Measurements from ENCODE around the gene DDAH1. TPM values are rescaled to one million over a fixed set of nuclear protein-coding genes. Genes with fewer than 3 reads are reported as not detected.

Gene DDAH1
- total RNA-seq, 1 experiment from 2014 or later: 80.9 TPM

GRCh38 chr1:85303440-85304162, 161.4 kb downstream of the DDAH1 start:
- DNase-seq: no peak
- Histone ChIP-seq H3K4me3 (no peak overlapping the region), H3K27ac (no peak overlapping the region), H3K27me3 (no peaks in the 10 kb centered on the region), H3K9me3 (replicated peaks) (no peaks in the 10 kb centered on the region), H3K4me1 (no peaks in the 10 kb centered on the region; the same call in 1 of the 2 replicates), H3K36me3 (no peaks in the 10 kb centered on the region)

- Histone ChIP-seq H3K9me3 (replicated peaks) (no peaks in the 10 kb centered on the region), H3K27me3 (no peaks in the 10 kb centered on the region), H3K4me1 (no peaks in the 10 kb centered on the region; the same call in 1 of the 2 replicates), H3K36me3 (no peaks in the 10 kb centered on the region), H3K4me3 (no peak overlapping the region), H3K27ac (no peak overlapping the region)
- DNase-seq: no peak
Measured at GRCh38 chr1:85300140-85300539, 164.8 kb downstream of the DDAH1 start.

- no peaks in the 10 kb centered on the region for H3K36me3 ChIP-seq
- DNase-seq: peak; percentile 60 to 73
- no peaks in the 10 kb centered on the region for H3K27me3 ChIP-seq
- no peaks in the 10 kb centered on the region for H3K9me3 ChIP-seq (replicated peaks)
- peak overlapping the region; percentile 7; the same call in 1 of the 2 replicates for H3K27ac ChIP-seq
- peak overlapping the region; percentile 28 for H3K4me3 ChIP-seq
- no peaks in the 10 kb centered on the region; the same call in 1 of the 2 replicates for H3K4me1 ChIP-seq
Measured at GRCh38 chr1:85297855-85298629, 166.9 kb downstream of the DDAH1 start.

GRCh38 chr1:85297538-85297854, 167.5 kb downstream of the DDAH1 start:
- no peaks in the 10 kb centered on the region for H3K27me3 ChIP-seq
- no peaks in the 10 kb centered on the region for H3K36me3 ChIP-seq
- H3K9me3 ChIP-seq (replicated peaks): no peaks in the 10 kb centered on the region
- H3K27ac ChIP-seq: peak overlapping the region; percentile 7; the same call in 1 of the 2 replicates
- no peak for DNase-seq
- no peaks in the 10 kb centered on the region; the same call in 1 of the 2 replicates for H3K4me1 ChIP-seq
- H3K4me3 ChIP-seq: peak overlapping the region; percentile 28

- H3K27ac ChIP-seq: no peak overlapping the region
- no peak for DNase-seq
- H3K9me3 ChIP-seq (replicated peaks): no peaks in the 10 kb centered on the region
- no peak overlapping the region for H3K4me3 ChIP-seq
- H3K36me3 ChIP-seq: no peaks in the 10 kb centered on the region
- H3K27me3 ChIP-seq: no peaks in the 10 kb centered on the region
- H3K4me1 ChIP-seq: no peaks in the 10 kb centered on the region; the same call in 1 of the 2 replicates
Measured at GRCh38 chr1:85296980-85297379, 168.0 kb downstream of the DDAH1 start.

GRCh38 chr1:85295654-85296053, 169.3 kb downstream of the DDAH1 start:
- no peak for DNase-seq
- H3K27me3 ChIP-seq: no peaks in the 10 kb centered on the region
- no peak overlapping the region for H3K4me3 ChIP-seq
- H3K9me3 ChIP-seq (replicated peaks): no peaks in the 10 kb centered on the region
- H3K36me3 ChIP-seq: no peaks in the 10 kb centered on the region
- no peak overlapping the region for H3K27ac ChIP-seq
- H3K4me1 ChIP-seq: no peaks in the 10 kb centered on the region; the same call in 1 of the 2 replicates

- Histone ChIP-seq H3K36me3 (no peaks in the 10 kb centered on the region), H3K4me1 (no peaks in the 10 kb centered on the region; the same call in 1 of the 2 replicates), H3K27me3 (no peaks in the 10 kb centered on the region), H3K27ac (no peak overlapping the region), H3K4me3 (no peak overlapping the region), H3K9me3 (replicated peaks) (no peaks in the 10 kb centered on the region)
- DNase-seq: no peak
Measured at GRCh38 chr1:85295006-85295431, 169.9 kb downstream of the DDAH1 start.

GRCh38 chr1:85290826-85291225, 174.1 kb downstream of the DDAH1 start:
- no peak for DNase-seq
- no peaks in the 10 kb centered on the region for H3K36me3 ChIP-seq
- H3K4me3 ChIP-seq: no peak overlapping the region
- no peak overlapping the region for H3K27ac ChIP-seq
- H3K27me3 ChIP-seq: no peaks in the 10 kb centered on the region
- no peaks in the 10 kb centered on the region for H3K4me1 ChIP-seq
- no peaks in the 10 kb centered on the region for H3K9me3 ChIP-seq (replicated peaks)

GRCh38 chr1:85289848-85290335, 175.1 kb downstream of the DDAH1 start:
- Histone ChIP-seq H3K36me3 (no peaks in the 10 kb centered on the region), H3K27me3 (no peaks in the 10 kb centered on the region)

GRCh38 chr1:85289207-85289847, 175.6 kb downstream of the DDAH1 start:
- no peak overlapping the region for H3K4me3 ChIP-seq
- H3K36me3 ChIP-seq: no peaks in the 10 kb centered on the region
- H3K27me3 ChIP-seq: no peaks in the 10 kb centered on the region
- H3K4me1 ChIP-seq: no peaks in the 10 kb centered on the region
- DNase-seq: no peak
- no peak overlapping the region for H3K27ac ChIP-seq
- no peaks in the 10 kb centered on the region for H3K9me3 ChIP-seq (replicated peaks)

More at GRCh38 chr1:85289848-85290335, 175.1 kb downstream of the DDAH1 start:
- no peak overlapping the region for H3K27ac ChIP-seq
- no peak overlapping the region for H3K4me3 ChIP-seq
- no peak for DNase-seq
- H3K4me1 ChIP-seq: no peaks in the 10 kb centered on the region
- no peaks in the 10 kb centered on the region for H3K9me3 ChIP-seq (replicated peaks)

- H3K4me1 ChIP-seq: no peaks in the 10 kb centered on the region
- no peaks in the 10 kb centered on the region for H3K9me3 ChIP-seq (replicated peaks)
- no peak for DNase-seq
- H3K36me3 ChIP-seq: no peaks in the 10 kb centered on the region
- no peak overlapping the region for H3K4me3 ChIP-seq
- no peak overlapping the region for H3K27ac ChIP-seq
- no peaks in the 10 kb centered on the region for H3K27me3 ChIP-seq
Measured at GRCh38 chr1:85284202-85284601, 180.8 kb downstream of the DDAH1 start.

GRCh38 chr1:85283475-85284199, 181.3 kb downstream of the DDAH1 start:
- Histone ChIP-seq H3K36me3 (no peaks in the 10 kb centered on the region), H3K9me3 (replicated peaks) (no peaks in the 10 kb centered on the region), H3K4me1 (no peaks in the 10 kb centered on the region), H3K4me3 (no peak overlapping the region), H3K27ac (no peak overlapping the region), H3K27me3 (no peaks in the 10 kb centered on the region)
- peak; percentile 58 to 71 for DNase-seq

- H3K36me3 ChIP-seq: no peaks in the 10 kb centered on the region
- H3K9me3 ChIP-seq (replicated peaks): no peaks in the 10 kb centered on the region
- no peak for DNase-seq
- H3K4me1 ChIP-seq: no peaks in the 10 kb centered on the region
- no peak overlapping the region for H3K27ac ChIP-seq
- H3K4me3 ChIP-seq: no peak overlapping the region
- no peaks in the 10 kb centered on the region for H3K27me3 ChIP-seq
Measured at GRCh38 chr1:85282424-85282823, 182.5 kb downstream of the DDAH1 start.

GRCh38 chr1:85280636-85281035, 184.3 kb downstream of the DDAH1 start:
- no peak overlapping the region for H3K4me3 ChIP-seq
- no peaks in the 10 kb centered on the region for H3K27me3 ChIP-seq
- no peaks in the 10 kb centered on the region for H3K36me3 ChIP-seq
- no peaks in the 10 kb centered on the region for H3K9me3 ChIP-seq (replicated peaks)
- DNase-seq: no peak
- H3K27ac ChIP-seq: no peak overlapping the region
- no peaks in the 10 kb centered on the region for H3K4me1 ChIP-seq
